Spleen (tissue), 11 donors: Measurements from ENCODE around the gene GALNT18. TPM values are rescaled to one million over a fixed set of nuclear protein-coding genes. Genes with fewer than 3 reads are reported as not detected.

Source experiments
- DNase-seq: peaks from one replicate; pipeline ENCODE4 v3.0.0-alpha.2; 2020
- H3K27ac ChIP-seq, 8 donors: fragments of 200-600 bp; sonication (generic) in 7 of 8; 1 replicate in 4 of 8; 2 replicates in 4 of 8; pipeline versions ENCODE4 v1.5.0 to v1.8.0; 2016 to 2021; ENCODE audit warnings: inconsistent platforms in 4 of 8, mild to moderate bottlenecking in 4 of 8, moderate library complexity in 1 of 8
- H3K27me3 ChIP-seq, 7 donors: fragments of 200-600 bp; sonication (generic) in 6 of 7; replicated peaks in 1 of 7; 1 replicate in 4 of 7; 2 replicates in 3 of 7; pipeline versions ENCODE4 v1.5.0 to v1.8.0; 2016 to 2021; ENCODE audit warnings: inconsistent platforms in 3 of 7, mild to moderate bottlenecking in 1 of 7
- H3K36me3 ChIP-seq, 6 donors: fragments of 200-600 bp; sonication (generic) in 5 of 6; 1 replicate in 4 of 6; 2 replicates in 2 of 6; pipeline versions ENCODE4 v1.5.0 to v1.8.0; 2016 to 2021; ENCODE audit warnings: inconsistent platforms in 2 of 6
- H3K4me1 ChIP-seq, 6 donors: fragments of 200-600 bp; sonication (generic) in 5 of 6; 1 replicate in 3 of 6; 2 replicates in 3 of 6; pipeline versions ENCODE4 v1.5.0 to v1.8.0; 2016 to 2021; ENCODE audit warnings: inconsistent platforms in 3 of 6
- H3K4me3 ChIP-seq, 8 donors: fragments of 200-600 bp; sonication (generic) in 7 of 8; 1 replicate in 4 of 8; 2 replicates in 4 of 8; pipeline versions ENCODE4 v1.5.0 to v1.8.0; 2016 to 2021; ENCODE audit warnings: inconsistent platforms in 4 of 8, mild to moderate bottlenecking in 4 of 8, moderate library complexity in 2 of 8
- H3K9me3 ChIP-seq, 8 donors: fragments of 200-600 bp; sonication (generic) in 7 of 8; 1 replicate in 4 of 8; 2 replicates in 4 of 8; pipeline versions ENCODE4 v1.5.0 to v1.8.0; 2016 to 2021; ENCODE audit warnings: inconsistent platforms in 4 of 8
- POLR2A ChIP-seq, 3 donors: fragments of 450-650 bp; IDR thresholded peaks; one replicate each; pipeline ENCODE4 v1.5.1; 2017; ENCODE audit warnings: antibody characterized with exemption in 3 of 3, mild to moderate bottlenecking in 1 of 3
- POLR2AphosphoS5 ChIP-seq, 3 donors: sonication (generic); formaldehyde crosslinking; IDR thresholded peaks; one replicate each; pipeline ENCODE4 v1.5.1; 2017; ENCODE audit warnings: antibody characterized with exemption in 3 of 3
- WGBS, 5 donors: extraction: QIAGEN DNeasy Blood & Tissue Kit in 3 of 5; methylation state at CpG; one replicate each; pipeline versions ENCODE4 v1.1.5 to v1.1.7; 2013 to 2018; 5-methylcytosine and 5-hydroxymethylcytosine counted together
- intact Hi-C: fragments of 100-400 bp; cut with DNase I; formaldehyde crosslinking; loops from one replicate; pipeline ENCODE4 v1.15.0; 2023; ENCODE audit warnings: low total_unique reads
- polyA plus RNA-seq, 3 donors: library from polyadenylated mRNA; stranded (reverse); fragments of 200-250 nt; gene quantifications; one replicate each; pipeline ENCODE4 v1.2.1, GENCODE V29; 2013
- total RNA-seq, 7 donors: library from RNA; depleted of rRNA in 3 of 7; stranded (reverse); fragments of >200 nt in 3 of 7; fragmentation: NEBNext Ultra II Directional in 4 of 7; extraction: Animal tissue kit (Norgen Biotek cat#: 25700) in 4 of 7; gene quantifications; one replicate each; pipeline versions ENCODE4 v1.1.0 to v1.2.1, GENCODE V29; 2016 to 2021
- TF ChIP-seq, protein P1 (sequence below), 11 experiments: fragments of 200-600 bp in 7 of 11; fragments of 450-650 bp in 4 of 11; sonication (generic) in 4 of 11; IDR thresholded peaks in 8 of 11; conservative IDR thresholded peaks in 3 of 11; 1 replicate in 7 of 11; 2 replicates in 4 of 11; pipeline versions ENCODE4 v1.4.0 to v1.8.0; 2016 to 2021; ENCODE audit warnings: antibody characterized with exemption in 11 of 11, inconsistent platforms in 4 of 11, mild to moderate bottlenecking in 1 of 11
- donor health status: healthy with polysubstance abuse.
- donor health status: DM: no; HTN: no; CAD: no; lungs with moderate emphysema.
- donor health status: DM: no; HTN: no; CAD: no.
- donor health status: Bipolar disorder and iron deficiency.
- donor health status: healthy.
- donor health status: DM: no; HTN: no; CAD: no.
- donor health status: DM: yes; HTN: yes; CAD: no.

The GALNT18 gene
- total and polyA plus RNA-seq, 10 donors: 0.87 to 6.9 (median 3.9) TPM

DNA sequence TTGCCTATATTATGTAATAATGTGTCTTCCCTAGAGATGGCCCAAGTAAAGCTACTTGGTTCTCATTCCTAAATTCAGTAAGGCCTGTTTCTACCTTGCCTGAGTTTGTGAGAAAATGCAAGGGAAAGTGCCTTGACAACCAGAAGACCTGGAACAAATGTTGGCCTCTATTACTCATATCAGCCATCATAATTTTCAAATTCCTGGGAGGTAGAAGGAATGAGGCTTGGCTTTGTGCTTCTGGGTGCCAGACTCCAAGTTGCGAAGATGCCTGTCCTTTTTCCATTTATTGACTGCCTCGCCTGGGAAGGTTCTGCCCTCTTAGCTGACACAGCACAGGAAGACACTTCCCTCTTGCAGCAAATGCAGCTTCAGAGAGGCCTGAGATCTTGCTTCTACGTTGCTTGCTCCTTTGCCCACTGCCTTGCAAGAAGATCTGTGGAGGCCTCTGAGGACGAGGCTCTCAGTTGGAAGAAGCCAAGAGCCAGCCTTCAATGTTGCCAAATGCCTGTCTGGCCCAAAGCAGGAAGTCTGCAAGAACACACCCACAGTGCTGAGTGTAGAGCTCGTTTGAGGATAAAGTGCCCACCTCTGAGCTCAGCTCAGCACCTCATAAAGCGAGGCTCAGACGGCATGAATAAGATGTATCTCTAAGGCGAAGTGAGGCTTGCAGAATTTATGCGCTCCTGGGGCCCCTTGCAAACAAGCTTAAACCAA, 120.1 kb downstream of the GALNT18 start:
- no peaks in the 10 kb centered on the region for H3K9me3 ChIP-seq
- DNase-seq: no peak
- no peak overlapping the region for H3K27ac ChIP-seq
- 71 to 77% (median 73%) methylated on average over 9 of the region's 9 CpGs for WGBS, 5 donors
- no peak for TF ChIP-seq POLR2A (IDR thresholded peaks at IDR 0.05)
- TF ChIP-seq POLR2AphosphoS5 (IDR thresholded peaks at IDR 0.05): no peak
- TF ChIP-seq, protein P1, sequence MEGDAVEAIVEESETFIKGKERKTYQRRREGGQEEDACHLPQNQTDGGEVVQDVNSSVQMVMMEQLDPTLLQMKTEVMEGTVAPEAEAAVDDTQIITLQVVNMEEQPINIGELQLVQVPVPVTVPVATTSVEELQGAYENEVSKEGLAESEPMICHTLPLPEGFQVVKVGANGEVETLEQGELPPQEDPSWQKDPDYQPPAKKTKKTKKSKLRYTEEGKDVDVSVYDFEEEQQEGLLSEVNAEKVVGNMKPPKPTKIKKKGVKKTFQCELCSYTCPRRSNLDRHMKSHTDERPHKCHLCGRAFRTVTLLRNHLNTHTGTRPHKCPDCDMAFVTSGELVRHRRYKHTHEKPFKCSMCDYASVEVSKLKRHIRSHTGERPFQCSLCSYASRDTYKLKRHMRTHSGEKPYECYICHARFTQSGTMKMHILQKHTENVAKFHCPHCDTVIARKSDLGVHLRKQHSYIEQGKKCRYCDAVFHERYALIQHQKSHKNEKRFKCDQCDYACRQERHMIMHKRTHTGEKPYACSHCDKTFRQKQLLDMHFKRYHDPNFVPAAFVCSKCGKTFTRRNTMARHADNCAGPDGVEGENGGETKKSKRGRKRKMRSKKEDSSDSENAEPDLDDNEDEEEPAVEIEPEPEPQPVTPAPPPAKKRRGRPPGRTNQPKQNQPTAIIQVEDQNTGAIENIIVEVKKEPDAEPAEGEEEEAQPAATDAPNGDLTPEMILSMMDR (IDR thresholded peaks at IDR 0.05 in 8 of 11, conservative IDR thresholded peaks at IDR 0.05 in 3 of 11): no peak
- no peaks in the 10 kb centered on the region for H3K27me3 ChIP-seq
- H3K4me1 ChIP-seq: peaks cover 0 to 4% (median 0%) of the 10 kb centered on the region in 6 donors
- intact Hi-C loops: no loop called here
- H3K4me3 ChIP-seq: no peak overlapping the region
- no peaks in the 10 kb centered on the region for H3K36me3 ChIP-seq

DNA sequence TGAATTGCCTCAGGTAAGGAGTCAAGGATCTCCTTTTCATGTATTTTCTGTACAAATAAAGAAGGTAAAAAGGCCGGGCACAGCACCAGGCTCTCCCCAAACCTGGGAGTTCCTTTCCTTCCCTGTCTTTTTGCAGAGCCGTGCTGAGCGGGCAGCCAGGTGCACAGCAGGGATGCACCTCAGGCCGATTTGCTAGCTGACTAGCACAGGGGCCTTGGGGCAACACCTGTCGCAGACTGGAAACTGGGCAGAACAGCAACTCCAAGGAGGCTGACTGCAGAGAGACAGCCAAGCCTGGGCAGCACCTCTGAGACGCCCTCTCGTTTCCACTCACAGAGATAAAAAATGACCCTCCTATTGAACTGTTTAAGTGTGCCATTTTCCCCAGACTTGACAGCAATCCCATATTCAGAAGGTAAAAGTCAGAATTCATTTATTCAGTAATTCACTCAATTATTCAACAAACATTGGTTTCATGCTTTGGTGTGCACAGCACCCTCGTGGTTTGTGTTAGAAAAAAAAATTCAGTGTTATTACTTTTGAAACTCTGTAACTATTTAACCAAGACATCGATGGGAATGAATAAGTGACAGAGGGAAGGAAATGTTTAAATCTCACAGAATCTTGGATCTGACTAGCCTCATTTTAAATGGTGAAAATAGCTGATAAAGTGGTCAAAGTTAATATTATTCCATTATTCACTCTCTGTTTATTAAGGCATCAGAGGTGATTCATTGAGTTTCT, 120.9 kb downstream of the GALNT18 start:
- DNase-seq: no peak
- TF ChIP-seq, protein P1 (IDR thresholded peaks at IDR 0.05 in 8 of 11, conservative IDR thresholded peaks at IDR 0.05 in 3 of 11): no peak
- no peak for TF ChIP-seq POLR2AphosphoS5 (IDR thresholded peaks at IDR 0.05)
- no peak for TF ChIP-seq POLR2A (IDR thresholded peaks at IDR 0.05)
- Histone ChIP-seq H3K27ac (no peak overlapping the region), H3K4me3 (no peak overlapping the region), H3K9me3 (no peaks in the 10 kb centered on the region), H3K36me3 (no peaks in the 10 kb centered on the region), H3K27me3 (no peaks in the 10 kb centered on the region), H3K4me1 (peaks cover 0 to 4% (median 0%) of the 10 kb centered on the region in 6 donors)
- 83 to 93% (median 88%) methylated on average over 9 of the region's 9 CpGs for WGBS, 5 donors
- intact Hi-C loops: no loop called here

DNA sequence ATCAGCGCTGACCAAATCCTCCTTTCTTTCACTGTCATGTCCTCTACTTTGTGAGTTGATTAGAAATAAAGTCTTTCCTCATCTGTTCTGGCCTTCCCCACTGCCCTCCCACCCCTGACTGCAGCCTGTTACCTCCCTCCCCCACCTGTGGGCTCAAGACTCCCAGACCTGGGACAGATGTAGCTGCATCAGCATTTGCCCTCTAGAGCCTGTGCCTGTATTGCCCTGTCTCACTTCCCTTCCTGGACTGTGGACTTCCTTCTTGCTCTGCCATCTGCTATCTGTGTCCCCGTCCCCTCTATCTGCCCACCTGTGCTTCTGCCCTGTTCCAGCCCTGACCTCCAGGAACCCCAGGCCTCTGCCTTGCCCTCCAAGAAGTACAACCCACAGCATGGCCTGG, 122.5 kb downstream of the GALNT18 start:
- no peak for DNase-seq
- H3K36me3 ChIP-seq: no peaks in the 10 kb centered on the region

More for the DNA sequence above, 122.5 kb downstream of the GALNT18 start:
- 57 to 77% (median 68%) methylated on average over 2 of the region's 2 CpGs for WGBS, 5 donors
- no peak overlapping the region for H3K4me3 ChIP-seq
- TF ChIP-seq POLR2A (IDR thresholded peaks at IDR 0.05) (no peak), POLR2AphosphoS5 (IDR thresholded peaks at IDR 0.05) (no peak)
- TF ChIP-seq, protein P1 (IDR thresholded peaks at IDR 0.05 in 8 of 11, conservative IDR thresholded peaks at IDR 0.05 in 3 of 11): no peak
- no peak overlapping the region for H3K27ac ChIP-seq
- H3K27me3 ChIP-seq: no peaks in the 10 kb centered on the region
- intact Hi-C loops: no loop called here
- H3K9me3 ChIP-seq: no peaks in the 10 kb centered on the region
- peaks cover 0 to 4% (median 0%) of the 10 kb centered on the region in 6 donors for H3K4me1 ChIP-seq
